Stomach (tissue), 4 donors: Measurements from ENCODE around the gene KRTAP26-1.

ENCODE experiments used
- POLR2A ChIP-seq, 4 donors: fragments of 450-650 bp; IDR thresholded peaks; one replicate each; pipeline ENCODE4 v1.6.1; 2016; ENCODE audit warnings: antibody characterized with exemption in 4 of 4, control low read depth in 2 of 4, mild to moderate bottlenecking in 1 of 4, moderate library complexity in 1 of 4
- POLR2AphosphoS5 ChIP-seq, 3 donors: sonication (generic); formaldehyde crosslinking; IDR thresholded peaks; one replicate each; pipeline ENCODE4 v1.6.1; 2016; ENCODE audit warnings: antibody characterized with exemption in 3 of 3
- TF ChIP-seq, protein P1 (sequence below), 7 experiments: fragments of 450-650 bp in 4 of 7; fragments of 200-600 bp in 3 of 7; sonication (generic) in 3 of 7; IDR thresholded peaks; one replicate each; pipeline ENCODE4 v1.5.1; 2016 to 2019; ENCODE audit warnings: antibody characterized with exemption in 7 of 7, control low read depth in 2 of 7, mild to moderate bottlenecking in 1 of 7

DNA sequence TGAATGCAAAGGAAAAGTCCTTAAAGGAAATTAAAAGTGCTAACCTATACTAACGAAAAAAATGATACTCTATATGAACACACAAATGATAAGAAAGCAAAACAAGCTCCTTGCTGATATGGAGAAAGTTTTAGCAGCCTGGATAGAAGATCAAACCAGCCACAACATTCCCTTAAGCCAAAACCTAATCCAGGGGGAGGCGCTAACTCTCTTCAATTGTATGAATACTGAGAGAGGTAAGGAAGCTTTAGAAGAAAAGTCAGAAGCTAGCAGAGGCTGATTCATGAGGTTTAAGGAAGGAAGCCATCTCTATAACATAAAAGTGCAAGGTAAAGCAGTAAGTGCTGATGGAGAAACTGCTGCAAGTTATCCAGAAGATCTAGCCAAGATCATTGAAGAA, 24.9 kb upstream of the KRTAP26-1 start:
- TF ChIP-seq, protein P1, sequence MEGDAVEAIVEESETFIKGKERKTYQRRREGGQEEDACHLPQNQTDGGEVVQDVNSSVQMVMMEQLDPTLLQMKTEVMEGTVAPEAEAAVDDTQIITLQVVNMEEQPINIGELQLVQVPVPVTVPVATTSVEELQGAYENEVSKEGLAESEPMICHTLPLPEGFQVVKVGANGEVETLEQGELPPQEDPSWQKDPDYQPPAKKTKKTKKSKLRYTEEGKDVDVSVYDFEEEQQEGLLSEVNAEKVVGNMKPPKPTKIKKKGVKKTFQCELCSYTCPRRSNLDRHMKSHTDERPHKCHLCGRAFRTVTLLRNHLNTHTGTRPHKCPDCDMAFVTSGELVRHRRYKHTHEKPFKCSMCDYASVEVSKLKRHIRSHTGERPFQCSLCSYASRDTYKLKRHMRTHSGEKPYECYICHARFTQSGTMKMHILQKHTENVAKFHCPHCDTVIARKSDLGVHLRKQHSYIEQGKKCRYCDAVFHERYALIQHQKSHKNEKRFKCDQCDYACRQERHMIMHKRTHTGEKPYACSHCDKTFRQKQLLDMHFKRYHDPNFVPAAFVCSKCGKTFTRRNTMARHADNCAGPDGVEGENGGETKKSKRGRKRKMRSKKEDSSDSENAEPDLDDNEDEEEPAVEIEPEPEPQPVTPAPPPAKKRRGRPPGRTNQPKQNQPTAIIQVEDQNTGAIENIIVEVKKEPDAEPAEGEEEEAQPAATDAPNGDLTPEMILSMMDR (IDR thresholded peaks at IDR 0.05): no peak
- no peak for TF ChIP-seq POLR2AphosphoS5 (IDR thresholded peaks at IDR 0.05)
- no peak for TF ChIP-seq POLR2A (IDR thresholded peaks at IDR 0.05)
